GM18873 (cell line): ENCODE results near the gene KDM4C.
A peak's percentile ranks its signal among the peaks of the same experiment; 100 is the strongest.

Source experiments
- ATAC-seq: cut with Tn5 transposase; IDR thresholded peaks from one replicate; pipeline ENCODE4 v1.9.1; 2021; ENCODE audit warnings: mild to moderate bottlenecking, moderate library complexity, moderate number of reproducible peaks; ENCODE audit not compliant: unreplicated experiment, low FRiP score

Gene KDM4C

DNA sequence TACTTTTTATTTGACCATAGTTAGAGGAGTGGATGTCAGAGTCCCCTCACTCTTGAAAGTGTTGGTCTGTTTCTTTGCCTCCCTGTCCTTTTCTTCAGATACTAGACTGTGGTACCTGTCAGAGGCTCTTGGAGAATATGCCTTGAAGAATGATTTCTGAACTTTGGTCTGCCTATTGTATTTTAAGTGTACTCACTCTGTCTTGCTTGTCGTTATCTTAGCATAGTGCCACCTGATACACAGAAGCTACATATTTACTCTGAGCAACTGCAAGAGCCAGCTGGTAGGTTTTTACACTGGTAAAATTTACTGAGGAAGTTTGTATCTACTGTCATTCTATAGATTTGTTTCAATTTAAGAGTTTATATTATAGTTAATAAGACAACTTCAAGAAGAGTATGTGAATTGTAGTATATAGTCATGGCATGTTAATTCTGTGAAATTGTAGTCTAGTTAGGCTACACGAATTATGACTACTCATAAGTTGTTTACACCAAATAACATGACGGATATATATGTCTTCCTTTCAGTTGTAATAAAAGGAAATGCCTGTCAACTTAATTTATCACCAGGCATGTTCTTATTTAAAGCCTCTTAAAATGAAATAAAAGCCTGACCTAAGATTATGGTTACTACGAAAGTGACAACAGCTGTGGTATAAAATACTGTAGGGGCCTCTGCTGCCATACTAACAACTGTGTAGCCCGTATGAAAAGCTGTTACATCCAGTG lies 201.7 kb downstream of the KDM4C start:
- ATAC-seq = no peak

DNA sequence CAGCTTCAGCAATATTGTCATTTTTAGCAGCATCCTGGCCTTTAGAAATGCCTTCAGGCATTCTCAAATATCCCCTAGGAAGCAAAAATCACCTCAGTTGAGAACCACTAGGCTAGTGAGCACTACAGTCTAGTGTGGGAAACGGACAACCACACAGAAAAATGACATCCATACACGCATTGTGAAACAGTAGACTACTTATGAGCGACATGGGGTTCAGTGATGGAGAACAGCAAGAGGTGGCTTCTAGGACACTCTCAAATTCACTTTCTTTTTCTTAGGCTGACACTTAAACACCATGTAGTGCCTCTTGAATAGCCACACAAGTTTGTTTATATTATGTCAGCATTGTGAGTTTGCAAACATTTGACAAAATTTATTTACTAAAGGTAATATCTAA lies 203.0 kb downstream of the KDM4C start:
- ATAC-seq = no peak

DNA sequence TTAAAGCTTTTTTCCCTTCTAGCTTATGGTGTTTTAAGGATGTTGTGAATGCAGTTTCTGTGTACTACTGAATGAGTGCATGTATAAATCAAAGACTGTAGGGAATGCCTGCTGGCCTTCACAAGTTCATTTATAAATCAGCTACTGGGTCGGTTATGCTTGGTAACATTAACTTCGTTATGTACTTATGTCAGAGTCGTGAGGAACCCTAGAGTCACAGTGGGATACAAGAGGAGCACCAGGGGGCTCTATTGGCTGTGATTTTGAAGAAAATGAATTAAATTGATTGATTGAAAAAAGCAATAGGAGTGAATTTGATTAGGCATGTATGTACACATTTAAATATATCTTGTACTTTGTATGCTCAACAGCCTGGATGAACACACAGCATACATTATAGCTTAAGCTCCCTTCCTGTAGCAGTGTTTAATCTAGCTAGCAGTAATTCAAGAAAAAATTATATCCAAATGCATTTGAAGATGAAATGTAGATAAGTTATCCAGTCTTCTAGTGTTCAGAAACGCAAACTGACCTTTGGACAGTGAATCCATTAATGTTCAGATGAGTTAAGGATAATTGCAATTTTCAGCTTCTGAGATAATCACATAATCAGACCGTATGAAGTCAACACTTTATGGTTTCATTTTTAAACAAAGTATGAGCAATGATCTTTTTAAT lies 204.2 kb downstream of the KDM4C start:
- ATAC-seq = no peak

DNA sequence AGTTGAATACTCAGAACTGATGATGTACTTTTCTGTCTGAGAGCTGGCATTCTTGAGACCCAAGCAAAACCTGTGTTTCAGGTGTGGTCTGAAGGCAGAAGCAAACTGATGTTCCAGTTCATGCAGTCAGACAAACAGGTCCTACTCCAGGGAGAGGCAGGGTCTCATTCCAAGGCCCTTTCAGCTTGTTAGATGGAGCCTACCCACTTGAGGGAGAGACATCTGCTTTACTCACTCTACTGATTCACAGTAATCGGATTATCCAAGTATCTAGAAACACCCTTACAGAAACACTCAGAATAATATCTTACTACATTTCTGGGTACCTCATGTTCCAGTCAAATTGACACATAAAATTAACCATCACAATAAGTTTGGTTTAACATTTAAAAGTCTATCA lies 207.8 kb downstream of the KDM4C start:
- no peak for ATAC-seq

DNA sequence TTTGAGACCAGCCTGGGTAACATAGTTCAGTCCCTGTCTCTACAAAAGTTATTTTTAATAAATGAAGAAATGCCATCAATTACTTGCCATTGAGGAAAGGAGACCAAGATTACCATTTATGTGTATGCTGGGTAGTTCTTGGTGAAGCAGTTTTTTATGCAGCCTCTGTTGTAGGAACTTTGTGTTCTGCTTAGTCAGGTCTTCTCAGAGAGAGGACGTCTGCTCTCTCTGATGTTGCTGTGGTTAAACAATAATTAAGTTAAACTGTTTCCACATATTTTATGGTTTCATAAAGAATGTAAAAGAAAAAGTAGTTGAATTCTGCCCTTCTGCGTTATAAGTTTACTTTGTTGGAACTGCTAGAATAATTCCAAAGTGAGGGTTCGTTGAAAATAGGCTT lies 210.5 kb downstream of the KDM4C start:
- no peak for ATAC-seq

DNA sequence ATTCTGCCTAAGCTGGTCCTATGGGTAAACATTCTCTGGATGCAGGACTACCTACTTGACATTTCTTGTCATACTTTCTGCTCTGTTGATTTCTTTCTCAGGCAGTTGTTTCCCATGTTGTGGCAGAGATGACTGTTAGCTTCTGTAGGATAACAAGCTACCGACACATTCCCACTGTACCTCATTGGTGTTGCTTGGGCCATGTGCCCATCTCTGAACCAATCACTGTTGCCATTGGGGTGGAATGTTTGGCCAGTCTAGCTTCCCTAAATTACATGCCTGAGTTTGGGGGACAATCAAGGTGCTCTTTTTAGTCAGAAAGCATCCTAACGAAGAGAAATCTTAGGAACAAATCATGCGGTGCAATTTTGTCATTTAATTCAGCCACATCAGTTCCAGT lies 212.0 kb downstream of the KDM4C start:
- ATAC-seq = no peak

DNA sequence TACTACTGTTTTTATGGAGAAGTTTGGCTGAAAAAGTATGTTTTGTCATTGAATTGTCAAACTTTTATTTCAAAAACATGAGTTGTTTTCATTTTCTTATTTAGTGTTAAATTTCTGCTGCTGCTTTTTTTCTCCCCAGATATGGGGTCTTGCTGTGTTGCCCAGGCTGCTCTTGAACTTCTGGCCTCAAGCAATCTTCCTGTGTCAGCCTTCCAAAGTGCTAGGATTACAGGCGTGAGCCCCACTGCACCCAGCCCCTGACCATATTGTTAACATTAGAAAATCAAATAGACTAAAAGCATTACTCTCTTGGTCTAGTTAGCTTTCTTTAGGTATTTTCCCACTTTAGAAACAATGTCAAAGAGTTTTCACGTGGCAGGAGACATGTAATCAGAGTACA lies 215.3 kb downstream of the KDM4C start:
- no peak for ATAC-seq

DNA sequence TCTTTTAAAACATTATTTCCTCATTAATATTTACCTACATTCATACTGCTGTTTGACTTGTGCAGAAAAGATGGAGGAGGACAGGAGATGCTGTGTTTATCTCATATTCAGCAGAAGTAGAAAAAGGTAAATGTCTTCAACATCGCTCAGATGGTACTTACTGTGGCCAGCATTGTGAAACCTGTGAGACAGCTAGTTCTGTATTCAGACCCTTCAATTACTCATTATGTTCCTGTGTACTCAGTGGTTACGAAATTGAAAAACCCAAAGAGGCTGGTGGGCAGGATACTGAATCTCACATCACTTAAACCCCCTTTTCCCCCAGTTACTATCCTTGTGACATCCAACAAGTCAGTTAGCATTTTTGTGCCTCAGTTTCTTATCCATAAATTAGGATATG lies 216.0 kb downstream of the KDM4C start:
- peak; percentile 99 for ATAC-seq

DNA sequence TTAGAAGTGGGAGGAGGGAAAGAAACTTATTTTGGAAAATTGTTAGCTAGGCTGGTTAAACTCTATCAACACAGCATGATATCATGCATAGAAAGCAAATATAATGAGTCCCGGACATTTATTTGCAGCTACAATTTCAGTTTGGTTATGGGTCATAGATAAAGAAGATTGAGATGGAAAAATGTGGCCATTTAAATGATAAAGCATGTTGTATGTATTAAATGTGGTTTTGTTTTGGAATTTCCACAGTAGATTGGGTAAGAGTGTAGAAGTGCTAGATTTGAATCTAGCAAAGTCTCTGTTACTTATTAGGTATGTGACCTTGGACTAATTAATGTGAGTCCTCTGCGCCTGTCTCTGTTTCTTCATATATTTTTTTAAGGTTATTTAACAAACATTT lies 217.4 kb downstream of the KDM4C start:
- no peak for ATAC-seq

DNA sequence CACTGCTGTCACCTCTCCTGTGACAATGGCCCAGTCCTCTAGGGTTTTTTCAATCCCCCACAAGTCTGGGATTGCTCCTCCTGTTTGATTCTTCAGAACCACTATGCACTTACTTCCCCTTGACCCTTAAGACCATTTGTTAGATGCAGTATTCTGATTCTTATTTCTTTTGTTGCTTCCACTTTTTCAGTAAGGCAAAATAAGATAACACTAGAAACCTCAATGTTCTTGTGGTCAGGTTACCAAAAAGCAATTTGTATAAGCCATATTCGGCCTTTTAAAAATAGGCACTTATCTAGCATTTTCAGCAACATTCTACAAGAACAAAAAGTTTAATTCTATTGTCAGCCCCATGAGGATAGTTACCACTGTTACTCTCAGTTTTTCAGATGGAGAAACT lies 220.0 kb downstream of the KDM4C start:
- no peak for ATAC-seq

DNA sequence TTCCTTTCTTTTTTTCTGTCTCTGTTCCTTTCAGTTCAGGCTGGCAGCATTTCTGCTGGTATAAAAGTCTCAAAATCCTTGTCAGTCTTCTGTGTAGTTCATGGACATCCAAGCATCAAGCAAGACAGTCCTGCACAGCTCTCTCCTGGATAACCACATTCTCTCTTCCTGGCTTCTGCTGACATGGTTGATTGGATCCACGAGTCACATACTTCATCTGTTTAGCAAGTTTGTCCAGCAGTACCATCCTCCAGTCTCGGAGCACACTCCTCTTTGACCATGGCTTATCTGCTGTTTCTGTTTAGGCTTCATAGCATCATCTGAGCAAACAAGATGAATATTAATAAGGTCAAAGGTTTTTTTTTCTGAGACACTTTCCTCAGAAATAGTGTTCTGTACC lies 220.8 kb downstream of the KDM4C start:
- no peak for ATAC-seq

DNA sequence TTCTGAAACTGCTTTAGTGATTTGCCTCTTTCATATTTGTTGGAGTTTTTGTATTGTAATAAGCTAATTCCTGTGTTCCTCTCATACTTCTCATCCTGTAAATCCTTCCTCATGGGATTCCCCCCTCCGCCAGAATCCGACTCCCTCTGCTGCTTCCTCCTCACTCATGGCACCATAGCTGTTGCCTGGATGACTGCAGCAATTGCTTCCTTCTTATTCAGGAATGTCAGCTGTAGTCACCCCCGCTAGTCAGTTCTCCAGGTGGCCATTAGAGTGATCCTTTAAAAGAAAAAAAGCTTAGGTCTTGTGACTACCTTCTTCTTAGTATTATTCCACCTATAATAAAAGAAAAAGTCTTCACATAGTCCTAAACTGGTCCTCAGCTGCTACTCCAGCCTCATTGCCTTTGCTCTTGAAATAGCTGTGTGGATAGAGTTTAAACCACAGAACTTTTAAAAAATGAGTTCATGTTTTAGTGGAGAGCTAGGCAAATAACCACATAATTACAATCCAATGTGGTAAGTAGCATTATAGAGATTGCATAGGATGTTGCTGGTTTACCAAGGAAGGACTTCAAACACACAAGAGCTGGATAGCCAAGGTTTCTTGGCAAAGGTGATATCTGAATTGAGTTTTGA lies 227.3 kb downstream of the KDM4C start:
- no peak for ATAC-seq

DNA sequence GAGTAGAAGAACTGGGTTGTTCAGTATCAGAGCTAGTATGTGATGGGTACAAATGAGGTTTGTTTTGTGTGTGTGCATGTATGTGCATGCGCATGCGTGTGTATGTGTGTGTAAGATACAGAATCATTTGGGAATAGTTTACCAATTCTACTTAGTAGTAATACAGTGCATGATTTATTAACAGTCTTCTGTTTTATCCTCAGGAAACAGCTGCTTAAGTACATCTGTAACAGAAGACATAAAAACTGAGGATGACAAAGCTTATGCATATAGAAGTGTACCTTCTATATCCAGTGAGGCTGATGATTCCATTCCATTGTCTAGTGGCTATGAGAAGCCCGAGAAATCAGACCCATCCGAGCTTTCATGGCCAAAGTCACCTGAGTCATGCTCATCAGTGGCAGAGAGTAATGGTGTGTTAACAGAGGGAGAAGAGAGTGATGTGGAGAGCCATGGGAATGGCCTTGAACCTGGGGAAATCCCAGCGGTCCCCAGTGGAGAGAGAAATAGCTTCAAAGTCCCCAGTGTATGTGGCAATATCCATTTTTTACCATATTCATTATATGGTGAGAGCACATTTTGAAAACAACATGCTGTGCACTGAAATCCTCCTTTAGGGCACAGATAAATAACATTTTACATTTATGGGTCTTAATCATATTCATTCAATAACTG lies 228.5 kb downstream of the KDM4C start:
- no peak for ATAC-seq

DNA sequence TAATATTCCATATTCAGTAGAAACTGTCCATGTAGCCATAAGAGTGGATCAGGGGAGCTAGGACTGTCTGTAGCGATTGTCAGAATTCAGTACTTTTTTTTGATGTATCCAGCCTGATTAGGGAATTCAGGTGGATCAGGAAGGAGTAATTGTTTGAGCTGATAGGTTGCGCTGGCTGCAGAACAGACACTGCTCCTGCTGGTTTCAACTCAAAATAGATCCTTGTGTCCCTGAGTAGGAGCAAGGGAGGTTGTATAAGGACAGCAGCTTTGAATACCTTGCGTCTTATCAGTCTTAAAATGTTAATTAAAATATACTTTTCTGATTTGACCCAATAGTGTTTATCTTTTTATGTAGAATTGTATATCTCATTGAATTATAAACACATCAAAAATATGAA lies 229.6 kb downstream of the KDM4C start:
- ATAC-seq = no peak

DNA sequence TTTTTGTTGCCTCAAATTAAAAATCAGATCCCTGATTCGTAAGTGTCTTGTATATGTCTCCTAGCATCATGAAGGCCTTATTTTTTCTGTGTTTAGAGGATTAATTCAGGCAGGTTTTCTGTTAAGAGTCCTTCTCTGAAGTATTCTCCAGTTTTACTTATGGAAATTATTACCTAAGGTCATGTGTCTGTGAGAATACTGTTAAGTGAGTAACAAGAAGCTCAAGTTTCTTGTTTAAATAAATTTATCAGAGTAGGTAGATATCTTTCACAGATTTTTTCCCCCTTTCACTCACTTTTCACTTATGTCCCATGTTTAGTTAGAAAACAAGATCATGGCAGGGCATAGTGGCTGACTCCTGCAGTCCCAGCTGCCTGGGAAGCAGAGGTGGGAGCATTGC lies 233.6 kb downstream of the KDM4C start:
- ATAC-seq = no peak

DNA sequence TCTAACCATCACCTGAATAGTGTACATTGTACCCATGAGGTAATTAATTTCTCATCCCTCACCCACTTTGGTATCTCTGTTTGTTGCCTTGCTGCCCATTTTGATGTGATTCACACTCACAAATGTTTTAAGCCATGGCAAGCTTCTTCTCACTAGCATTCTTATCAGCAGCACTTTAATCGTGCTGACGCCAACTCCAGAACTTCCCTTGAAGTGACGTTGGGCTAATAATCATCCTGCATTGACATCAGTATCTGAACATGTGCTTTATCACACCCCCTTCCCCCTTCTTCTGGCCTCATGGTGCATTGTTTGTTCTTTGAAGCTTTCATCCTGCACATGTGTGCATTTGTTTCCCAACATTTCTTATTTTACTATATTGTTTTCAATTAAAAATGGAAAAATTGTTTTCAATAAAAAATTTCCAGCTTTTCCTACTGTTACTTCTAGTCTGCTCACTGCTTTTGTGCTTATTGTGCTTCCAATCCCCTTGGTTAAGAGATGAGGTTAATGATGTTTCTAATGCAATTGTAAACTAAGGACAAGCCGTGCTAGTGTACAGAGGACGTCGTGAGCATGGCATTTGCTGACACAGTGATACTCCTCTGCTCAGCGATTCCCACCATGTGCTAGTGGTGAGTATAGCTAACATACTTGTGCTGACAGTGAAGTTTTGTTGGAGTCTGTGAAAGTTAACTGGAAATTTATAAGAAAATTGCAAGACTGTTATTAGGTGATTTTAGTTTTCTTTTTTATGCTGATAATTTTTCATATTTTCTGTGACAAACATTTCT lies 238.5 kb downstream of the KDM4C start:
- ATAC-seq = no peak

DNA sequence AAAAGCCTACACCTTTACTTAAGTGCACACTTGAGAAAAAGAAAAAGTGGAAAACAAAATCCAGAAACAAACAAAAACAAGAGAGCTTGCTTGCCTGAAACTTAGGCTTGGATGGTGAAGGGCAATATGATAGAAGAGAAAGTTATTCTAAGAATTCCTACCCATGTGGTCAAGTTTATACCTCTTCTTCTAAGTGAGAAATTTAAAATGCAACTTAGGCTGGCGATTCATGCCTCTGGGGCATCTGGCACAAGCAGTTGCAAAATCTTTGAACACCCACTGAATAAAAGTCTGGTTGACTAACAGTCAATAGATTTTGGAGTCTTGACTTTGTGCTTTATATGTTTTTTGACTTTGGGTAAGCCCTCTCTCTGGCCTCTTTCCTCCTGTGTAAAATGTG lies 239.6 kb downstream of the KDM4C start:
- no peak for ATAC-seq

DNA sequence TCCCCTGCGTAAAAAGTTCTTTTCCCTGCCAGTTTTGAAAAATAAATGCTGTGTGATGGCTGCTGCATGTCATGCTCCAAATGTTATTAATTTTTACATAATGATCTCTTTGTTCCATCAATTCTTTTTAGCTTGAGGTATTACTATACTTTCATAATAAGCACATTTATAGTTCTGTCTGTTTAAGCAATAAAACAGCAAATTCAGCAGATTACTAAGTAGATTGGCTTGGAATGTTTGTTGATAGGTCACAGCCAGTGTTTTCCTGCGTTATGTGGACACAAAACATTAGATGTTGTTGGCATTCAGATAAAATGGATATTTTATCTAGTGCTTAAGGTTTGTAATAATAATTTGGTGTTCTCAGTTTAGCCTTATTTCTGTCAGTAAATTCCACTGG lies 242.0 kb downstream of the KDM4C start:
- ATAC-seq = no peak

DNA sequence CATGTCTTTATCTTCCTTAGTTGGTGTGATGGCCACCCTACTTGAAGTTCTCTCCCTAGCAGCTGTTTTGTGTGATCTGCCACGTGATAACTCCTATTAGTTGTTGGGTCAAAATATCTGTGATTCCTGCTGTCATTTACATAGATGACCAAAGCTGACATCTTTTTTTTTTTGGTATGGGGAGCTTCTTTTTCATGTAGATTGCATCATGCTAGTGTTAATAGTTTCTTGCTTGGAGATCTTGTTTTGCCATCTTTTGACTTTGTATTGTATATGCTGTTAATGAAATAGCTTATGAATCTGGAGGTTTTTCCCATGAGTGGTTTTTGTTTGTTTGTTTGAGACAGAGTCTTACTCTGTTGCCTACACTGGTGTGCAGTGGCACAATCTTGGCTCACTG lies 243.8 kb downstream of the KDM4C start:
- no peak for ATAC-seq

DNA sequence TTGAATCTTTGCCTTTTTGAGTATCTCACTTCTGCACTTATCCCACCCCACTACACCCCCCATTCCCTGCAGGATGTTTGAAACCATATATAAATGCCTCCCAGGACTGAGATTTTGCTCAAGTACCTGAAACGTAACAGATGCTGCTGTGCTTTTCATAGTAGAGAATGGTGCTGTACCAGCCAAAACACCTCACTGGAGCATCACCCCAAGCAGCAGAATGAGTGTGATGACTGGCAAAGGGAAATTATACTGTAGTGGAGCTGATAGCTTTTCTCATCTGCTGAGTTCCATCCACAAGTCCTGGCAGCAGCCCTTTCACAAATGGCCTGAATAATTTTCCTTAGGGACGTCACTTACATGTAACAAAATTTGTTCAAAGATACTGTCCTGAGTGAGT lies 246.1 kb downstream of the KDM4C start:
- ATAC-seq = no peak

DNA sequence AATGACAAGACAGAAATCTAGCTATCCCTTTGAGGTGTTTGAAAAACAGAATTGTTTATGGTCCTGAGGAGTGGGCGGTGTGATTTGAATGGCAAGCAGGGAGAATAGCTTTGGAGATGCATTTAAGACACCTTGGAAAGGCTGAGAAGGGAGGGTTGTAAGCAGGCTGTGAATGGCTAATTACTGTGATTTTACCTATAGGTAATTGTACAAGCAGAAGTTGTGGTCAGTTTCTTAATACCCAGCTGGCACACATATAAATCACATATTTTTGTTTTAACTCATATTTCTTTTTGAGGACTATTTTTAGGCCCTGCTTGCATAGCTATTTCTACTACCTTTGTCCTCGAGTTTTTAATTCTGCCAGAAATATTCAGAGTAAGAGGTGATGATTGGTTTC lies 248.6 kb downstream of the KDM4C start:
- ATAC-seq = no peak
